Activated CD4-positive, alpha-beta T cell treated with anti-CD3 and anti-CD28 coated beads, Interleukin-2, amount 50 U/mL, for 24 hours (primary cell): ENCODE data around the gene SAMD5.
"Not testable (repeated sequence)": the region's sequence is repeated elsewhere in the genome, so short reads cannot be mapped to it uniquely, and the experiment has no call there.

Source experiments
- DNase-seq, 2 donors: peaks; one replicate each; pipeline ENCODE4 v3.0.0-alpha.2; 2020; ENCODE audit warnings: low read depth in 1 of 2, low spot score in 1 of 2

SAMD5 gene

GRCh38 chr6:147527197-147527596 lies 18.7 kb downstream of the SAMD5 start:
- no peak for DNase-seq

GRCh38 chr6:147528511-147529145 lies 20.1 kb downstream of the SAMD5 start:
- DNase-seq: no peak

- DNase-seq: no peak
Measured at GRCh38 chr6:147530132-147531060, 21.9 kb downstream of the SAMD5 start.

GRCh38 chr6:147531321-147531720 lies 22.8 kb downstream of the SAMD5 start:
- no peak for DNase-seq

- DNase-seq: no peak
Measured at GRCh38 chr6:147534116-147534860, 25.8 kb downstream of the SAMD5 start.

- DNase-seq: no peak
Measured at GRCh38 chr6:147538821-147539220, 30.3 kb downstream of the SAMD5 start.

GRCh38 chr6:147540075-147540474 lies 31.6 kb downstream of the SAMD5 start:
- DNase-seq: no peak

GRCh38 chr6:147542436-147542835 lies 33.9 kb downstream of the SAMD5 start:
- not testable (repeated sequence) for DNase-seq

- DNase-seq: no peak
Measured at GRCh38 chr6:147544420-147544819, 35.9 kb downstream of the SAMD5 start.

GRCh38 chr6:147546501-147547368 lies 38.2 kb downstream of the SAMD5 start:
- DNase-seq: no peak

- no peak for DNase-seq
Measured at GRCh38 chr6:147547369-147547902, 38.9 kb downstream of the SAMD5 start.

- DNase-seq: no peak
Measured at GRCh38 chr6:147548921-147549475, 40.5 kb downstream of the SAMD5 start.

GRCh38 chr6:147549531-147549930 lies 41.0 kb downstream of the SAMD5 start:
- DNase-seq: no peak

- no peak for DNase-seq
Measured at GRCh38 chr6:147551976-147552375, 43.5 kb downstream of the SAMD5 start.

- DNase-seq: no peak
Measured at GRCh38 chr6:147553099-147553498, 44.6 kb downstream of the SAMD5 start.

GRCh38 chr6:147554281-147554680 lies 45.8 kb downstream of the SAMD5 start:
- no peak for DNase-seq

GRCh38 chr6:147559006-147559405 lies 50.5 kb downstream of the SAMD5 start:
- DNase-seq: no peak

- DNase-seq: no peak
Measured at GRCh38 chr6:147560670-147561069, 52.2 kb downstream of the SAMD5 start.

GRCh38 chr6:147561726-147562125 lies 53.2 kb downstream of the SAMD5 start:
- DNase-seq: no peak

GRCh38 chr6:147563472-147563871 lies 55.0 kb downstream of the SAMD5 start:
- DNase-seq: no peak
